GM18870 (cell line): Measurements from ENCODE around the gene MYO5C.

Experiments used
- ATAC-seq: cut with Tn5 transposase; IDR thresholded peaks from one replicate; pipeline ENCODE4 v1.9.1; 2021; ENCODE audit warnings: moderate library complexity; ENCODE audit not compliant: unreplicated experiment

MYO5C gene

GRCh38 chr15:52281085-52282035, 14.2 kb downstream of the MYO5C start:
- ATAC-seq: no peak

GRCh38 chr15:52280326-52281084, 15.1 kb downstream of the MYO5C start:
- ATAC-seq: no peak

- ATAC-seq: no peak
Observed at GRCh38 chr15:52278636-52279367, 16.8 kb downstream of the MYO5C start.

GRCh38 chr15:52278135-52278534, 17.5 kb downstream of the MYO5C start:
- ATAC-seq: no peak

GRCh38 chr15:52277575-52277974, 18.0 kb downstream of the MYO5C start:
- no peak for ATAC-seq

- ATAC-seq: no peak
Observed at GRCh38 chr15:52276256-52276770, 19.3 kb downstream of the MYO5C start.

GRCh38 chr15:52263563-52264282, 31.9 kb downstream of the MYO5C start:
- ATAC-seq: no peak

- ATAC-seq: no peak
Observed at GRCh38 chr15:52262364-52262763, 33.2 kb downstream of the MYO5C start.

GRCh38 chr15:52261498-52262242, 33.9 kb downstream of the MYO5C start:
- ATAC-seq: peak; percentile 98

- no peak for ATAC-seq
Observed at GRCh38 chr15:52261026-52261425, 34.6 kb downstream of the MYO5C start.

- no peak for ATAC-seq
Observed at GRCh38 chr15:52259503-52259902, 36.1 kb downstream of the MYO5C start.

GRCh38 chr15:52258461-52258860, 37.1 kb downstream of the MYO5C start:
- ATAC-seq: no peak

- no peak for ATAC-seq
Observed at GRCh38 chr15:52257734-52258062, 37.9 kb downstream of the MYO5C start.

- no peak for ATAC-seq
Observed at GRCh38 chr15:52256930-52257733, 38.5 kb downstream of the MYO5C start.

GRCh38 chr15:52256366-52256765, 39.2 kb downstream of the MYO5C start:
- no peak for ATAC-seq

GRCh38 chr15:52255935-52256334, 39.7 kb downstream of the MYO5C start:
- no peak for ATAC-seq

GRCh38 chr15:52255008-52255407, 40.6 kb downstream of the MYO5C start:
- no peak for ATAC-seq

GRCh38 chr15:52254391-52254790, 41.2 kb downstream of the MYO5C start:
- ATAC-seq: no peak

GRCh38 chr15:52252781-52253180, 42.8 kb downstream of the MYO5C start:
- no peak for ATAC-seq
